GM21515 (cell line): Measurements from ENCODE around the gene ENG.
"Not testable (repeated sequence)": the region's sequence is repeated elsewhere in the genome, so short reads cannot be mapped to it uniquely, and the experiment has no call there.

Experiments
- ATAC-seq: cut with Tn5 transposase; IDR thresholded peaks from one replicate; pipeline ENCODE4 v1.9.1; 2021; ENCODE audit not compliant: unreplicated experiment

The ENG gene

DNA sequence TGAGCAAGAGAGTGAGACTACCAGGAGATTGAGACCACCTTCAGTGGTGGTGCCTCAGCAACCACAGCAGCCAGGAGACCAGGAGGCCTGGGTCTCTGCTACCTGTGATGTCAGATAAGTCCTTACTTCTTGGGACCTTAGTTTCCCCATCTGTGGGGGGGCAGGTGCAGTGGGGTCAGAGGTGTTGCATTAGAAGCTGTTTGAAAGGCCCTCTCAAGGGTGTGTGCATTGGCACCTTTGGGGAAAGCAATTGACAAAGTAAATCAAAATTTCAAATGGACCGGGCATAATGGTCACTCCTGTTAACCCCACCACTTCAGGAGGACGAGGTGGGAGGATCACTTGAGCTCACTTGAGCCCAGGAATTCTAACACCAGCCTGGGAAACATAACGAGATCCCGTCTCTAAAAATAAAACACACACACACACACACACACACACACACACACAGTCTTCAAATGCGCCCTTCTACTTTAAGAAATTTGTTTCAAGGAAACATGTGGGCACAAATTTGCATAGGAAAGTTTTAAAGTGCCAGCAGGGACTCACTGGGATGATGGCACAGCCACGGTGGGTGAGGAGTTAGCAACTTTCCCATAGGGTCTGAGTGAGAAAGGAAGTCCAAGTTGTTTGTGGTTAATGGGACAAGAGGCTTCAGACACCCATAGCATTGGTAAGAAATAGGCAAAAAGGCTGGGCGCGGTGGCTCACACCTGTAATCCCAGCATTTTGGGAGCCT lies 24.4 kb upstream of the ENG start:
- ATAC-seq = no peak

DNA sequence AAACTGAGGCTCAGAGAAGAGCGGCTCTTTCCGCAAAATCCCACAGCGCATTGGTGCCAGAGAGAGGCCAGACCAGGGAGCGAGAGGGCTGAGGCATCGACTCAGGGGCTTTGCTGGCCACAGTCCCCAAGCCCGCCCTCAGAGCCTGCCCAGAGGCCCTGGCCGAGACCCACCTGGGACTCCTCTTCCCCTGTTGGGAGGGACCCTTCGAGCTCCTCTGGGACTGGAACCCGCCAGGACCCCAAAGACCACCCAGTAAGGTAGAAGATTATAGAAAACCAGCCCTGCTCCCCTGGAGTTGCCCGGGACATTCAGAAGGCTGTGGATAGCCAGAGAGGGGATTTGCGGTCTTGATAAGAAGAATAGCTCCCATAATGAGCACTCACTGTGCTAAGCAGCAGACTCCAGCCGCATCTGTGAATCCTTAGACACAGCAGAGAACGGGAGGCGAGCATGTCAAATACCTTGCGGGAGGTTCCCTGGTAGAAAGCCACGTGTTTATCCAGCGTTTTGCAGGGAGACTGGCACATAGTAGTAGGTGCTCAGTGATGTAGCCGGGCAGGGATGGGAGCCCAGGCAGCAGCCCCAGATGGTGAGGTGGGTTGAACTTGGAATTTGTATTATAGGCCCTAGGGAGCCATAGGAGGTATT lies 23.7 kb upstream of the ENG start:
- ATAC-seq = no peak

GRCh38 chr9:127877566-127877998 lies 23.1 kb upstream of the ENG start, which contains the start of gene AK1:
TSS of gene AK1 (minus strand) at chr9:127877675. CDS start at chr9:127874617, 3,058 bp downstream.
- no peak for ATAC-seq

DNA sequence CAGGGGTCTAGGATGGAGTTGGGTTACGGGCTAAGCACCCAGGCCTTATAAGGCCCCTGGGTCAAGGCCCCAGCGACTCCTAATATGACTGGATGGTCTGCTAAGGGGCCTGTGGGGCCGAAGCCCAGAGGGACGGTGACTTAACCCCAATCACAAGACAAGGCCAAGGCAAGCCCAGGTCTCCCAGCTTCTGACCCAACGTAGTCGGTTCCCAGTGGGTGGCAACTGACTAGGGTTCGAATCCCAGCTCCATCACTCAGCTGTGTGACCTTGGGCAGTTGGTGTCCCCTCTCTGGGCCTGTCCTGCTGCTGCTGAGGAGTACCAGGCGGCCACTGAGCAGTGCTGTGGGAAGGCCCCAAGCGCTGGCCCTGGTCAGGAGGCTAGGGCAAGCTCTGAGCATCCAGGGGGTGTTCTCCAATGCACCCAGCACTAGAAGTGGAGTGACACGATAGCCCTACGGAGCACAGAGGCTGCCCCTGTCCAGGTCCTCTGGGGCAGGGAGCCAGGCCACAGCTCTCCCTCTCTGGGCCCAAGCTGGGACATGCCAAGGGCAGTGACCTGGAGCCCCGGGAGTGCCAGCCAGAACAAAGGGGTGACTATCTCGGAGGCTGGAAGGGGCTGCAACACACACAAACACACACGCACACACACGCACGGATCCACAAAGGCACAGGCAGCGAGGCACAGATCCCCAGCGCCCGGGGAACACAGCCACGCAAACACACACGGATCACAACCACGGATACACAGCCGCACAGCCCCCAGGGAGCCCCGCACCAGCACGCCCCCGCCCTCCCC lies 22.5 kb upstream of the ENG start:
- no peak for ATAC-seq

GRCh38 chr9:127876026-127876763 lies 21.7 kb upstream of the ENG start:
- no peak for ATAC-seq

DNA sequence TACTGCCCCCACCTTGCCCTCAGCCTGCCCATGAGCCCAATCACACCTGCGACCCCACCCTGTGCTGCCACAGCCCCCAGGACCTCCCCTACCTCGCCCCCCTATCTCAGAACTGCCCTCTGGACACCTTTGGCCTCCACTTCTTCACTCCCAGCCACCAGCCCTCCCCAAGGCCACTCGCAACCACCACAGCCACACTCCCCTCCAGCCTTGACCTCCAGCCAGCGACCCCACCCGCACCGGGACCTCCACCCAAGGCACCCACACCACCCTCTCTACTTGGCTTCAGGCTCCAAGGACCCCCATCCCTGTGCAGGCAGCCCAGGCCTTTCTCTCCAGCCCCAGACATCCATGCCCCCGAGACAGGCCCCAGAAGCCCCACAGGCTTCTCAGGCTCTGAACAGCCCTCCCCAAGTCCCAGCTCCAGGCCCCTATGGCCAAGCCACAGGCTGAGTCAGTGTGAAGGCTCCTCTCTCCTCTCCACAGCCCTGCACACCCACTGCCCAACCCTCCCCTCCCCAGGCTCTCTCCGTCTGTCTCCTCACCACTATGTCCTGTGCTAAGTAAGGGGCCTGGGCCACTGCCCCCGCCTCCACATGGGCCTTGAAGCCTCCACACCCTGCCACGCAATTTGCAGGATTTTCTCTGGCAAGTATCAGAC lies 21.0 kb upstream of the ENG start:
- ATAC-seq = no peak

GRCh38 chr9:127874301-127875221 lies 20.1 kb upstream of the ENG start:
- no peak for ATAC-seq

DNA sequence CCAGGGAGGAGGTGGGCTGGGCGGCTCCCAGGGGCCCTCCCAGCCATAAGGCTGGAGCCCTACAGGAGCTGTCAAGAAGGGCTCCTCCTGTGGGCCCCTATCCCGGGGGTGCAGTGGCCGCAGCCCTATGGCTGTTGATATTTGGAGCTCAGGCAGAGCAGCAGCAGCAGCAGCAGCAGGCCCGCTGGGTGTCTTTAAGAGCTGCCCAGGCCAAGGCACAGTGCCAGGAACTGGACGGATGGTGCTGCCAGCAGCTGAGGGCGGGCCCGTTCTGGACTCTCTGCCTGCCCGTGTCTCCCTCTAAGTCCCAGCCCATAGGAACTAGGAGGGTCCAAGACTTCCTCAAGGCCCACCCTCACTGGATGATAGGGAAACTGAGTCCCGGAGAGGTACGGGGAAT lies 19.4 kb upstream of the ENG start:
- no peak for ATAC-seq

GRCh38 chr9:127873223-127873691 lies 18.8 kb upstream of the ENG start:
- no peak for ATAC-seq

GRCh38 chr9:127872369-127873222 lies 18.1 kb upstream of the ENG start:
- no peak for ATAC-seq

GRCh38 chr9:127871531-127871930 lies 17.1 kb upstream of the ENG start:
- ATAC-seq = no peak

- no peak for ATAC-seq
Measured at GRCh38 chr9:127870887-127871286, 16.4 kb upstream of the ENG start.

- not testable (repeated sequence) for ATAC-seq
Measured at GRCh38 chr9:127870153-127870491, 15.7 kb upstream of the ENG start.

- ATAC-seq = no peak
Measured at GRCh38 chr9:127869310-127870152, 15.1 kb upstream of the ENG start.

DNA sequence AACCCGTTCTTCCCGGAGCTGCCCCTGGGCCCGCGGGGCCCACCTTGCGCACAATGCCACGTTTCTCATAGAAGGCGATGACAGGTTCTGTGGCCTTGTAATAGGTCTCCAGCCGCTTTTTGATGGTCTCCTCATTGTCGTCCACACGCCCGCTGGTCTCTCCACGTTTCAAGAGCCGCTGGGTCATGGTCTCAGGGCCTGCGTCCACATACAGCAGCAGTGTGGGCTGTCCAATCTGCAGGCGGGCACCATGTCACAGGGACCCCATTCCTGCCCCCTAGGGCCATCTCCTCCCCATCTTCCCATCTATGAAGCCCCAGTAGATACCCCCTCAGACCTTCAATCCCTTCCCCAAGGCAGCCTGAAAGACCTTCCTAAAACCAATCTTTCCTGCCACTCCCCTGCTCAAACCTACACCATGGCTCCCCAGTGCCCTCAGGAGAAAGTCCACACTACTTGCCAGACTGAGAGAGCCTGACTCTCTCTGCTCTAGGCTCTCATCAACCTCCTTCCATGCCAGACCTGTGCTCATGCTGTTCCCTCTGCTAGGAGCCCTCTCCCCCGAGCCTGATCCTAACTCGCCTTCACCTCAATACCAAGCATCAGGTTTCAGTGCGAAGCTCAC lies 13.9 kb upstream of the ENG start:
- ATAC-seq = no peak

GRCh38 chr9:127867356-127868277 lies 13.2 kb upstream of the ENG start:
- no peak for ATAC-seq
